Lower leg skin (tissue), 4 donors: ENCODE measurements around the gene FHIP2A. TPM values are rescaled to one million over a fixed set of nuclear protein-coding genes. Genes with fewer than 3 reads are reported as not detected.
"Not testable (repeated sequence)": the region's sequence is repeated elsewhere in the genome, so short reads cannot be mapped to it uniquely, and the experiment has no call there.

Source experiments
- DNase-seq, 2 donors: peaks; one replicate each; pipeline ENCODE4 v3.0.0-alpha.2; 2019; ENCODE audit warnings: low spot score in 2 of 2
- H3K4me3 ChIP-seq: fragments of 200-600 bp; sonication (generic); 2 replicates; pipeline ENCODE4 v1.5.1; 2017; ENCODE audit warnings: mild to moderate bottlenecking, low read depth; ENCODE audit not compliant: poor library complexity, severe bottlenecking
- CTCF ChIP-seq, 3 donors: fragments of 450-650 bp; IDR thresholded peaks; one replicate each; pipeline ENCODE4 v1.5.1; 2016; ENCODE audit warnings: antibody characterized with exemption in 3 of 3, mild to moderate bottlenecking in 3 of 3, moderate library complexity in 2 of 3
- POLR2A ChIP-seq, 2 donors: fragments of 450-650 bp; IDR thresholded peaks; one replicate each; pipeline ENCODE4 v1.6.1; 2016 to 2017; ENCODE audit warnings: antibody characterized with exemption in 2 of 2, mild to moderate bottlenecking in 1 of 2, moderate library complexity in 1 of 2
- WGBS, 2 donors: methylation state at CpG; one replicate each; pipeline ENCODE4 v1.1.5; 2018; 5-methylcytosine and 5-hydroxymethylcytosine counted together
- intact Hi-C: fragments of 100-400 bp; cut with DNase I; formaldehyde crosslinking; loops from one replicate; pipeline ENCODE4 v1.15.0; 2023; ENCODE audit warnings: low total_unique reads
- total RNA-seq, 4 donors: library from RNA; depleted of rRNA; stranded (reverse); fragments of >200 nt; gene quantifications; one replicate each; pipeline ENCODE4 v1.1.0, GENCODE V29; 2016

FHIP2A gene
- total RNA-seq, 4 donors from 2014 or later = 11.1 to 40.6 (median 18.0) TPM

- 80 to 85% methylated on average over 2 of the region's 2 CpGs for WGBS, 2 donors
- no peak for DNase-seq
- no peak overlapping the region for H3K4me3 ChIP-seq
- no peak for TF ChIP-seq POLR2A (IDR thresholded peaks at IDR 0.05)
- TF ChIP-seq CTCF (IDR thresholded peaks at IDR 0.05) = no peak
- intact Hi-C loops = no loop called here
Observed at GRCh38 chr10:114780577-114781184, 40.9 kb upstream of the FHIP2A start.

- DNase-seq = no peak
- intact Hi-C loops = no loop called here
- TF ChIP-seq CTCF (IDR thresholded peaks at IDR 0.05) = no peak
- TF ChIP-seq POLR2A (IDR thresholded peaks at IDR 0.05) = no peak
- 92 to 96% methylated on average over 7 of the region's 7 CpGs for whole genome bisulfite sequencing, 2 donors
- H3K4me3 ChIP-seq = no peak overlapping the region
Observed at GRCh38 chr10:114782666-114783065, 38.9 kb upstream of the FHIP2A start.

GRCh38 chr10:114783686-114784085 lies 37.9 kb upstream of the FHIP2A start:
- 84 to 86% methylated on average over 7 of the region's 7 CpGs for WGBS, 2 donors
- DNase-seq = no peak
- no peak for TF ChIP-seq POLR2A (IDR thresholded peaks at IDR 0.05)
- no peak overlapping the region for H3K4me3 ChIP-seq
- intact Hi-C loops = no loop called here

- intact Hi-C loops = loop anchor here (5.0 kb wide), 2 partner anchors 234 to 314 kb away; no protein-coding TSS in a partner anchor
Observed at GRCh38 chr10:114786492-114786891, 35.1 kb upstream of the FHIP2A start.

GRCh38 chr10:114787131-114787530 lies 34.4 kb upstream of the FHIP2A start:
- WGBS, 2 donors = 87% methylated on average over 6 of the region's 30 CpGs; no CpG with 5 or more reads in 1 of the 2 donors
- intact Hi-C loops = loop anchor here (5.0 kb wide), 2 partner anchors 235 to 315 kb away; no protein-coding TSS in a partner anchor
- not testable (repeated sequence) for DNase-seq

More at GRCh38 chr10:114786492-114786891, 35.1 kb upstream of the FHIP2A start:
- WGBS, 2 donors = 18 to 25% methylated on average over 5 to 6 of the region's 9 CpGs
- DNase-seq, H3K4me3 ChIP-seq: not testable (repeated sequence)

GRCh38 chr10:114791768-114792167 lies 29.8 kb upstream of the FHIP2A start:
- no peak for DNase-seq
- no peak for TF ChIP-seq POLR2A (IDR thresholded peaks at IDR 0.05)
- TF ChIP-seq CTCF (IDR thresholded peaks at IDR 0.05) = no peak
- H3K4me3 ChIP-seq = no peak overlapping the region
- intact Hi-C loops = no loop called here
- 63 to 89% methylated on average over 3 of the region's 3 CpGs for WGBS, 2 donors

More at GRCh38 chr10:114787131-114787530, 34.4 kb upstream of the FHIP2A start:
- not testable (repeated sequence) for H3K4me3 ChIP-seq

- intact Hi-C loops = no loop called here
- H3K4me3 ChIP-seq = no peak overlapping the region
- DNase-seq = no peak
- 93 to 96% methylated on average over 3 of the region's 3 CpGs for WGBS, 2 donors
- no peak for TF ChIP-seq CTCF (IDR thresholded peaks at IDR 0.05)
- no peak for TF ChIP-seq POLR2A (IDR thresholded peaks at IDR 0.05)
Observed at GRCh38 chr10:114795039-114795438, 26.5 kb upstream of the FHIP2A start.
